A673 (cell line): ENCODE measurements around the gene PDE6D. TPM values are rescaled to one million over a fixed set of nuclear protein-coding genes. Genes with fewer than 3 reads are reported as not detected.

Experiments
- BruUV-seq: library from RNA; stranded (reverse); fragments of 400-500 nt; replicated peaks from 2 replicates; lab custom pipeline; 2021; lab: Mats Ljungman, UMichigan
- CTCF ChIA-PET: fragments of 300-600 bp; sonication (Branson Sonifier 250); formaldehyde crosslinking; loops from one replicate; lab custom pipeline; 2022; ENCODE audit warnings: antibody characterized with exemption; lab: Charles Lee
- POLR2A ChIA-PET: fragments of 300-600 bp; sonication (Branson Sonifier 250); formaldehyde crosslinking; loops from one replicate; lab custom pipeline; 2022; ENCODE audit warnings: antibody characterized with exemption; ENCODE audit not compliant: low non-redundant PET; lab: Charles Lee
- DNase-seq: peaks from one replicate; pipeline ENCODE4 v3.0.0-alpha.2; 2015; ENCODE audit warnings: low spot score
- H3K27ac ChIP-seq: fragments of 200-600 bp; sonication (generic); 2 replicates; pipeline ENCODE4 v1.5.1; 2016; ENCODE audit warnings: mixed run types, low read depth, mild to moderate bottlenecking, mixed read lengths, antibody characterized with exemption, low read length; ENCODE audit not compliant: poor library complexity, severe bottlenecking
- H3K27me3 ChIP-seq: fragments of 200-600 bp; sonication (generic); replicated peaks from 2 replicates; pipeline ENCODE4 v1.6.1; 2017; ENCODE audit warnings: mixed run types, low read depth, mild to moderate bottlenecking, mixed read lengths, antibody characterized with exemption, low read length; ENCODE audit not compliant: insufficient read depth, poor library complexity
- H3K36me3 ChIP-seq: fragments of 200-600 bp; sonication (generic); 2 replicates; pipeline ENCODE4 v1.6.1; 2016; ENCODE audit warnings: mixed run types, mild to moderate bottlenecking, mixed read lengths, antibody characterized with exemption, low read length; ENCODE audit not compliant: insufficient read depth, poor library complexity, severe bottlenecking
- H3K4me1 ChIP-seq: fragments of 200-600 bp; sonication (generic); 2 replicates; pipeline ENCODE4 v1.6.1; 2017; ENCODE audit warnings: mixed run types, mild to moderate bottlenecking, mixed read lengths, antibody characterized with exemption, low read length; ENCODE audit not compliant: insufficient read depth, poor library complexity, severe bottlenecking
- H3K4me3 ChIP-seq: fragments of 200-600 bp; sonication (generic); 2 replicates; pipeline ENCODE4 v1.5.1; 2016; ENCODE audit warnings: low read depth, mixed run types, mild to moderate bottlenecking, mixed read lengths, low read length; ENCODE audit not compliant: poor library complexity, severe bottlenecking
- H3K9me3 ChIP-seq: fragments of 200-600 bp; sonication (generic); 2 replicates; pipeline ENCODE4 v1.6.1; 2016; ENCODE audit warnings: mixed run types, low read depth, mild to moderate bottlenecking, mixed read lengths, antibody characterized with exemption, low read length; ENCODE audit not compliant: poor library complexity, severe bottlenecking
- EZH2 ChIP-seq: fragments of 200-600 bp; sonication (generic); IDR thresholded peaks from 2 replicates; pipeline ENCODE4 v1.6.1; 2017; ENCODE audit warnings: borderline replicate concordance, low read depth, mild to moderate bottlenecking, mixed read lengths, antibody characterized with exemption, low read length; ENCODE audit not compliant: poor library complexity, severe bottlenecking
- intact Hi-C: fragments of 100-400 bp; cut with micrococcal nuclease; formaldehyde crosslinking; loops from one replicate; pipeline ENCODE4 v1.10.0; 2022; ENCODE audit not compliant: unreplicated experiment
- total RNA-seq: library from RNA; stranded (reverse); gene quantifications from 2 replicates; pipeline ENCODE4 v1.2.3, GENCODE V29; 2021
- TF ChIP-seq, protein P1 (sequence below): fragments of 300-800, 200-600 bp; sonication (generic); conservative IDR thresholded peaks from 2 replicates; pipeline ENCODE4 v1.5.1; 2017; ENCODE audit warnings: low read depth, mild to moderate bottlenecking, antibody characterized with exemption, low read length, moderate library complexity, mixed read lengths

The PDE6D gene
- total RNA-seq, 1 experiment from 2014 or later, result 19.7 TPM

DNA sequence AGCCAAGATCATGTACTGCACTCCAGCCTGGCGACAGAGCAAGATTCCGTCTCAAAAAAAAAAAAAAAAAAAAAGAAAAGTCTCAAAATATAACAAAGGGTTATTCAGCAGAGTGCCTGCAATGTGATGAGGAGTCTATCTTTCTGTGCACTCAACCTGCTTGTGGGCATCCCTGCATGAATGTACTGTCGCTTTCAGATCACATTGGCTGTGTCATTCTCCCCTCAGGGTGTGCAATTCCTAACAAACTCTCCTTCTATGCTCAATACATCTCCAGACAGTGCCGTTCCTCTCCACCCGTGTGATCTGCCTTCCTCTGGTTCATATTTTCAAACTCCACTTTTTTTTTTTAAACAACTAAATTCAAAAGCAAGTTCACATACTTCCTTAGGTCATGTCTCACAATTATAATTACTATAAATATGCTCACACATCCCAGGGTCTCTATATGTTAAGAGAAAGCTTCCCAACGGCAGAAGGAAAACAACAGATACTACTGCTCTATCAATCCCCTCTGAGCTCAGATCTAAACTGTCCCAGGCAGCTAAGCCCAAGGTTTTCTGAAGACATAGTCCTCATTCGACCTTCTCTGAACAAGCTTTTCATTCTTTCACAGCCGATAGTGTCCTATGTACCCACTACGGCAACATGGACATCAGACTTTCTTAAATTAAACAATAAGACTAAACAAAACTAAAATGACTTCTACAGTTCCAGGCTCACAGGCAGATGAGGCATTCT, 37.5 kb downstream of the PDE6D start:
- ChIA-PET POLR2A (no interaction called here), CTCF (no interaction called here)
- intact Hi-C loops, result no loop called here
- no peaks in the 10 kb centered on the region for H3K36me3 ChIP-seq
- DNase-seq, result no peak
- TF ChIP-seq, protein P1, sequence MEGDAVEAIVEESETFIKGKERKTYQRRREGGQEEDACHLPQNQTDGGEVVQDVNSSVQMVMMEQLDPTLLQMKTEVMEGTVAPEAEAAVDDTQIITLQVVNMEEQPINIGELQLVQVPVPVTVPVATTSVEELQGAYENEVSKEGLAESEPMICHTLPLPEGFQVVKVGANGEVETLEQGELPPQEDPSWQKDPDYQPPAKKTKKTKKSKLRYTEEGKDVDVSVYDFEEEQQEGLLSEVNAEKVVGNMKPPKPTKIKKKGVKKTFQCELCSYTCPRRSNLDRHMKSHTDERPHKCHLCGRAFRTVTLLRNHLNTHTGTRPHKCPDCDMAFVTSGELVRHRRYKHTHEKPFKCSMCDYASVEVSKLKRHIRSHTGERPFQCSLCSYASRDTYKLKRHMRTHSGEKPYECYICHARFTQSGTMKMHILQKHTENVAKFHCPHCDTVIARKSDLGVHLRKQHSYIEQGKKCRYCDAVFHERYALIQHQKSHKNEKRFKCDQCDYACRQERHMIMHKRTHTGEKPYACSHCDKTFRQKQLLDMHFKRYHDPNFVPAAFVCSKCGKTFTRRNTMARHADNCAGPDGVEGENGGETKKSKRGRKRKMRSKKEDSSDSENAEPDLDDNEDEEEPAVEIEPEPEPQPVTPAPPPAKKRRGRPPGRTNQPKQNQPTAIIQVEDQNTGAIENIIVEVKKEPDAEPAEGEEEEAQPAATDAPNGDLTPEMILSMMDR, result no peak
- TF ChIP-seq EZH2, result no peak
- no TSS peak for BruUV-seq
- no peaks in the 10 kb centered on the region for H3K4me1 ChIP-seq
- no peak overlapping the region for H3K27ac ChIP-seq
- H3K4me3 ChIP-seq, result no peak overlapping the region
- H3K9me3 ChIP-seq, result no peaks in the 10 kb centered on the region
- no peaks in the 10 kb centered on the region for H3K27me3 ChIP-seq

DNA sequence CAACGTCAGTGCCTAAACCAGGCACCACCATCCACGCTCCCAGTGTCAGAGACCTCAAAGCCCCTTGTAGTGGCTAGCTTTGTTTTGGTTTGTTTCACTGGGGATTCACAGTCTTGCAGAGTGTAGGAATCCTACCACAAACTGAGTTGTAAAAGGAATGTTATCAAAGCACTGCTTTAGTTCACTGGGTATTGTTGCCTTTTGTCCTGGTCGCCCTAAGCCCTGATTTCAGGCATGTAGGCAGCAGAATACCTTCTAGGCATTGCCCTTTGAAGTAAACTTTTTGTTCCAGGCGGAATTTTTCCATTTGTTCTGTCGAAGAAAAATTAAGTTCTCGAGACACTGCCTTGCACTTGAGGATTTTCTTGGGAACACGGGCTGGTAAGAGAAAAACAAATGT, 43.3 kb downstream of the PDE6D start:
- TF ChIP-seq, protein P1, result no peak
- no peak for TF ChIP-seq EZH2
- Histone ChIP-seq H3K27me3 (no peaks in the 10 kb centered on the region), H3K4me3 (no peak overlapping the region), H3K9me3 (no peaks in the 10 kb centered on the region), H3K27ac (no peak overlapping the region), H3K36me3 (no peaks in the 10 kb centered on the region), H3K4me1 (no peaks in the 10 kb centered on the region)
- CTCF ChIA-PET, result no interaction called here
- intact Hi-C loops, result no loop called here
- DNase-seq, result no peak
- POLR2A ChIA-PET, result no interaction called here
- no TSS peak for BruUV-seq

GRCh38 chr2:231732604-231733003, 48.5 kb downstream of the PDE6D start:
- intact Hi-C loops, result no loop called here
- H3K27me3 ChIP-seq, result no peaks in the 10 kb centered on the region
- no peak overlapping the region for H3K4me3 ChIP-seq
- BruUV-seq, result no TSS peak
- no peak for TF ChIP-seq EZH2
- TF ChIP-seq, protein P1, result no peak
- H3K9me3 ChIP-seq, result no peaks in the 10 kb centered on the region
- DNase-seq, result no peak
- H3K4me1 ChIP-seq, result no peaks in the 10 kb centered on the region
- CTCF ChIA-PET, result no interaction called here
- H3K36me3 ChIP-seq, result no peaks in the 10 kb centered on the region
- POLR2A ChIA-PET, result no interaction called here
- no peak overlapping the region for H3K27ac ChIP-seq
